Measurements from ENCODE around the gene CALHM3. TPM values are rescaled to one million over a fixed set of nuclear protein-coding genes. Genes with fewer than 3 reads are reported as not detected.
A peak's percentile ranks its signal among the peaks of the same experiment; 100 is the strongest.
"Not testable (repeated sequence)": the region's sequence is repeated elsewhere in the genome, so short reads cannot be mapped to it uniquely, and the experiment has no call there.

The CALHM3 gene
- total RNA-seq, 4 donors from 2014 or later = not detected

DNA sequence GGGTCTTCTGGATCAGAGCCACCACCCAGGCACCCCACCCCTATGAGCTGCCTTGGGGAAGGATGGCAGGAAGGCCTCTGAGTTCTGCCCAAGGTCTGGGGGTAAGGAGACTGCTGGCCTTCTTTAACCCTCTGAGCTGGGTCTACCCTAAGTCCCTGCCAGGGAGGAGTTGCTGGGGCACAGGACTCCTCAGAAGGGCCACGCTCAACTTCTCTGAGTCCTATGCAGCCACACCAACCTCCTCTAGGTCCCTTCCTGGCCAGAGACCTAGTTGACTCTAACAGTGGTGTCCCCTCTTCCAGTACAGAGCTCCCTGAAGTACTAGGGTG lies 11.9 kb upstream of the CALHM3 start:
- no peaks in the 10 kb centered on the region for H3K36me3 ChIP-seq
- H3K27ac ChIP-seq = no peak overlapping the region
- no peaks in the 10 kb centered on the region for H3K9me3 ChIP-seq
- H3K4me1 ChIP-seq = peaks cover 0 to 16% of the 10 kb centered on the region in 2 donors
- no peak for DNase-seq
- intact Hi-C loops (cut with DNase I) = no loop called here
- WGBS, 2 donors = 100% methylated on average over 1 of the region's 1 CpG; no CpG with 5 or more reads in 1 of the 2 donors
- TF ChIP-seq POLR2A (IDR thresholded peaks at IDR 0.05) (no peak), CTCF (IDR thresholded peaks at IDR 0.05) (no peak)
- H3K27me3 ChIP-seq = peaks cover 16% of the 10 kb centered on the region
- H3K4me3 ChIP-seq (replicated peaks in 1 of 3) = no peak overlapping the region

DNA sequence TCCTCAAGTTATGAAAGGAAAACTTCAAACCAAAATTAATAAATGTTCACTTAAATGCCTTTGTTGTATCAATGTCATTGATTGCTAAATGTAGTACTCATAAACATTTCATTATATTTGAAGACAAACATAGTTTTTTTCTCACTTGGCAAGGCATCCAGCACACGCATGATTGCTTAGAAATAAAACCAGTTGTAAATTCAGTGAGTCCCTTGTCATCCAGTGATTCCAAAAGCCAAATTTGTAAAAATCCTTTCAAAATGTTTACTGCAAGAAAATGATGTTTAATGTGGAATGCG lies 8.3 kb upstream of the CALHM3 start:
- intact Hi-C loops (cut with DNase I) = no loop called here
- Histone ChIP-seq H3K4me1 (no peaks in the 10 kb centered on the region), H3K36me3 (no peaks in the 10 kb centered on the region), H3K9me3 (no peaks in the 10 kb centered on the region), H3K27ac (no peak overlapping the region), H3K27me3 (no peaks in the 10 kb centered on the region), H3K4me3 (replicated peaks in 1 of 3) (no peak overlapping the region)
- TF ChIP-seq CTCF (IDR thresholded peaks at IDR 0.05) (no peak), POLR2A (IDR thresholded peaks at IDR 0.05) (no peak)
- no peak for DNase-seq
- 89 to 91% methylated on average over 2 of the region's 2 CpGs for WGBS, 2 donors

DNA sequence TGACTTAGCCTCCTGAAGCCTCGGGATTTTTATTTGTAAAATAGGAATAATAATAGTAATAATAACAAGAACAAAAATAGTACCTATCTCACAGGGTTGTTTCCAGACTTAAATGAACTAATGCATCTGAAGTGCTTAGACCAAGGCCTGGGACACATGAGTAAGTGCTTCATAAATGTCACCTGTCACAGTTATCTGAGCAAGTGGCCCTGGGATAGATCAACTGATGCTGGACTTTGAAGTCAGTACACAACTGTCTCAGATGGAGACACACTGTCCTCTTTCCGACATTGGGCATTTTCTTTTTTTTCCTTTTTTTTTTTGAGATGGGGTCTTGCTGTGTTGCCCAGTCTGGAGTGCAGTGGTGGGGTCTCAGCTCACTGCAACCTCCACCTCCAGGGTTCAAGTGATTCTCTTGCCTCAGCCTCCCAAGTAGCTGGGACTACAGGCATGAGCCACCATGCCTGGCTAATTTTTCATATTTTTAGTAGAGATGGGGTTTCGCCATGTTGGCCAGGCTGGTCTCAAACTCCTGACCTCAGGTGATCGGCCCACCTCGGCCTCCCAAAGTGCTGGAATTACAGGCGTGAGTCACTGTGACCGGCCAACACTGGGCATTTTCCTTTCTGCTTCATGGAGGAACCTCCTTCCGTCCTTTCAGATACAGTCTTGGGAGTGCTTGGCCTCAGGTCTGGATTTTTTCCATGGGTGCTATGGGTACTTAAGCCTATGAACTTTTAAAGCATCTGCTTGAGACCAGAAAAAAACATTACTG lies 7.8 kb upstream of the CALHM3 start:
- DNase-seq; H3K9me3 ChIP-seq; H3K36me3 ChIP-seq; H3K27ac ChIP-seq; intact Hi-C loops (cut with DNase I); H3K27me3 ChIP-seq; H3K4me3 ChIP-seq (replicated peaks in 1 of 3); H3K4me1 ChIP-seq: not testable (repeated sequence)
- 85 to 96% methylated on average over 7 to 8 of the region's 8 CpGs for WGBS, 2 donors

- H3K36me3 ChIP-seq = no peaks in the 10 kb centered on the region
- 60 to 62% methylated on average over 12 of the region's 12 CpGs for WGBS, 2 donors
- intact Hi-C loops (cut with DNase I) = no loop called here
- H3K9me3 ChIP-seq = no peaks in the 10 kb centered on the region
- H3K27ac ChIP-seq = no peak overlapping the region
- no peaks in the 10 kb centered on the region for H3K27me3 ChIP-seq
- H3K4me1 ChIP-seq = peaks cover 0 to 4% of the 10 kb centered on the region in 2 donors
- peak in 5 of 6 experiments; percentile 22 to 53 (median 45) for TF ChIP-seq CTCF (IDR thresholded peaks at IDR 0.05)
- TF ChIP-seq POLR2A (IDR thresholded peaks at IDR 0.05) = no peak
- no peak for DNase-seq
- no peak overlapping the region for H3K4me3 ChIP-seq (replicated peaks in 1 of 3)
Measured at GRCh38 chr10:103481974-103482531, 3.0 kb upstream of the CALHM3 start.

- WGBS, 2 donors = 74 to 79% methylated on average over 5 of the region's 5 CpGs
- intact Hi-C loops (cut with DNase I) = no loop called here
Measured at GRCh38 chr10:103480521-103480920, 1.5 kb upstream of the CALHM3 start.

More at GRCh38 chr10:103480521-103480920, 1.5 kb upstream of the CALHM3 start:
- no peaks in the 10 kb centered on the region for H3K36me3 ChIP-seq
- no peak for DNase-seq
- H3K27me3 ChIP-seq = no peaks in the 10 kb centered on the region
- H3K4me1 ChIP-seq = peaks cover 0 to 4% of the 10 kb centered on the region in 2 donors
- no peaks in the 10 kb centered on the region for H3K9me3 ChIP-seq
- no peak overlapping the region for H3K4me3 ChIP-seq (replicated peaks in 1 of 3)
- no peak overlapping the region for H3K27ac ChIP-seq
- no peak for TF ChIP-seq CTCF (IDR thresholded peaks at IDR 0.05)
- no peak for TF ChIP-seq POLR2A (IDR thresholded peaks at IDR 0.05)
